SK-N-SH treated with all-trans-retinoic acid at 6 μM for 48 hours (cell line): Measurements from ENCODE around the gene DDAH1.

Experiments
- ARNTL ChIP-seq: fragments of 450-650 bp; formaldehyde crosslinking; IDR thresholded peaks from 2 replicates; pipeline ENCODE4 v1.5.0; 2020; ENCODE audit warnings: low read depth, mild to moderate bottlenecking, moderate library complexity, borderline replicate concordance
- BACH2 ChIP-seq: fragments of 250-450 bp; sonication (Bioruptor Pico); IDR thresholded peaks from 2 replicates; pipeline ENCODE4 v1.9.0; 2021; ENCODE audit warnings: mild to moderate bottlenecking, borderline replicate concordance
- CREB5 ChIP-seq: fragments of 250-450 bp; sonication (Bioruptor Pico); IDR thresholded peaks from 2 replicates; pipeline ENCODE4 v1.5.1; 2020; ENCODE audit warnings: low read depth, mild to moderate bottlenecking, moderate library complexity
- GLIS3 ChIP-seq: fragments of 250-450 bp; sonication (Bioruptor Pico); IDR thresholded peaks from 2 replicates; pipeline ENCODE4 v1.5.0; 2020; ENCODE audit warnings: mild to moderate bottlenecking, moderate library complexity
- OSR1 ChIP-seq: fragments of 250-450 bp; sonication (Bioruptor Pico); IDR thresholded peaks from 2 replicates; pipeline ENCODE4 v1.8.0; 2022; ENCODE audit warnings: moderate library complexity, mild to moderate bottlenecking, inconsistent platforms
- PATZ1 ChIP-seq: fragments of 250-450 bp; sonication (Bioruptor Pico); IDR thresholded peaks from 2 replicates; pipeline ENCODE4 v1.8.0; 2020; ENCODE audit warnings: mild to moderate bottlenecking, moderate library complexity, borderline replicate concordance
- PPARA ChIP-seq: fragments of 250-450 bp; sonication (Bioruptor Pico); IDR thresholded peaks from 2 replicates; pipeline ENCODE4 v1.5.0; 2020; ENCODE audit warnings: mild to moderate bottlenecking, borderline replicate concordance
- TSHZ2 ChIP-seq: fragments of 250-450 bp; sonication (Bioruptor Pico); IDR thresholded peaks from 2 replicates; pipeline ENCODE4 v1.5.0; 2020; ENCODE audit warnings: mild to moderate bottlenecking, moderate library complexity
- ZC3H10 ChIP-seq: fragments of 250-450 bp; sonication (Bioruptor Pico); IDR thresholded peaks from 2 replicates; pipeline ENCODE4 v1.5.1; 2021; ENCODE audit warnings: mild to moderate bottlenecking, moderate library complexity

- TF ChIP-seq PATZ1 (no peak), OSR1 (CRISPR knock-in tag) (no peak), GLIS3 (CRISPR knock-in tag) (no peak), CREB5 (CRISPR knock-in tag) (no peak), TSHZ2 (CRISPR knock-in tag) (no peak), ARNTL (CRISPR knock-in tag) (no peak), ZC3H10 (no peak), BACH2 (CRISPR knock-in tag) (no peak), PPARA (CRISPR knock-in tag) (no peak)
Measured at GRCh38 chr1:85307987-85308832, 156.7 kb downstream of the DDAH1 start.
